PFSK-1 (cell line): ENCODE results near the gene GNAI3.

ENCODE experiments used
- FOXP2 ChIP-seq: optimal IDR thresholded peaks from 2 replicates; pipeline ENCODE3; 2011; ENCODE audit warnings: borderline replicate concordance, control low read depth, inconsistent platforms; ENCODE audit not compliant: insufficient read depth; ENCODE audit errors: extremely low read length, extremely low read depth
- POLR2AphosphoS5 ChIP-seq: IDR thresholded peaks from 2 replicates; pipeline ENCODE4 v1.6.1; 2012; ENCODE audit warnings: low read depth, mild to moderate bottlenecking, control low read depth, low read length, moderate library complexity
- REST ChIP-seq, 2 experiments: IDR thresholded peaks; 2 replicates each; pipeline versions ENCODE4 v1.6.1 to v1.8.0; 2011 to 2012; ENCODE audit warnings: low read depth in 2 of 2, low read length in 2 of 2, control low read depth in 1 of 2, inconsistent platforms in 1 of 2, mild to moderate bottlenecking in 1 of 2, moderate library complexity in 1 of 2; ENCODE audit not compliant: insufficient read depth in 1 of 2
- SIN3A ChIP-seq: IDR thresholded peaks from 2 replicates; pipeline ENCODE4 v1.6.1; 2012; ENCODE audit warnings: mild to moderate bottlenecking, low read length, moderate library complexity, borderline replicate concordance; ENCODE audit not compliant: insufficient read depth
- TAF1 ChIP-seq: IDR thresholded peaks from 2 replicates; pipeline ENCODE4 v1.6.1; 2012; ENCODE audit warnings: low read length, control low read depth, borderline replicate concordance; ENCODE audit not compliant: insufficient read depth

- TF ChIP-seq POLR2AphosphoS5 = no peak
- no peak for TF ChIP-seq FOXP2
- TF ChIP-seq SIN3A = no peak
- TF ChIP-seq TAF1 = no peak
- no peak for TF ChIP-seq REST (IDR thresholded peaks at IDR 0.05; ENCODE audit: insufficient read depth in 1 of 2, low read depth in 2 of 2, low read length in 2 of 2)
Measured at GRCh38 chr1:109605381-109605780, 57.0 kb downstream of the GNAI3 start.
